SK-N-SH treated with all-trans-retinoic acid at 6 μM for 48 hours (cell line): Measurements from ENCODE around the gene EPN1.

ENCODE experiments used
- CSDC2 ChIP-seq: fragments of 250-450 bp; sonication (Bioruptor Pico); IDR thresholded peaks from 2 replicates; pipeline ENCODE4 v1.5.0; 2020; ENCODE audit warnings: mild to moderate bottlenecking, moderate library complexity
- ESRRG ChIP-seq: fragments of 250-450 bp; sonication (Bioruptor Pico); IDR thresholded peaks from 2 replicates; pipeline ENCODE4 v1.6.1; 2021; ENCODE audit warnings: mild to moderate bottlenecking

DNA sequence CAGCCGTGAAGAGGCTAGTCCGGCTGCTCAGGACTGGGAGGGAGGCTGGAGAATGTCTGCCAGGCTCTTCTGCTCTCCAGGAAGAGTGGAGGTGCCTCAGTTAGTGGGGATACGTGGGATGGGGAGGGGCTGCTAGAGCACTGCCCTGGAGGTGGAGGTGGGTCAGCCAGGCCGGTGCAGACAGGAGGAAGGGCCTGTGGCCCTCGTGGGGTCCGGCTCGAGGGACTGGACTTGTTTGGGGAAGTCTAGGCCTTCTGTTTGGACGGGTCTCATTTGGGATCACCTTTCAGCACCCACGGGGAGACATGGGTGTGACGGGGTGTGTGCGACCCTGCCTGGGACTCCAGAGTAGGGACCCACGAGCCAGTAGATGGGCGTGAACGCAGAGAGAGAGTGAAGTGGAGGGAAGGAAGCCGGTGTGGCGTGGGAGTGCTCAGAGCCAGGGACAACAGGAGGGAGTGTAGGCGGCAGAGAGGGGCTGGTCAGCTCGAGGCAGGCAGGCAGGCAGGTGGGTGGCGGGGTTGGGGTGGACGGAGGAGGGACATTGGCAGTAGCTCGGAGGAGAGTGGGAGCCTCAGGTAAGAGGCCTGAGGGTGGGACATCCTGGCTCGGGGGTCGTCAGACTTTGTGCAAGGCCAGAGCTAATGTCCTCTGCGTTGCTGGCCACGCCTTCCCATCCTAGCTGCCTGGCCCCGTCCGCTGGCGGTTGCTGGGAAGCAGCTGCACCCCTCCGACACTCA is 11.5 kb downstream of the EPN1 start:
- no peak for TF ChIP-seq ESRRG (CRISPR knock-in tag)
- no peak for TF ChIP-seq CSDC2 (CRISPR knock-in tag)
